ENCODE data around the gene NAV3.

The NAV3 gene

DNA sequence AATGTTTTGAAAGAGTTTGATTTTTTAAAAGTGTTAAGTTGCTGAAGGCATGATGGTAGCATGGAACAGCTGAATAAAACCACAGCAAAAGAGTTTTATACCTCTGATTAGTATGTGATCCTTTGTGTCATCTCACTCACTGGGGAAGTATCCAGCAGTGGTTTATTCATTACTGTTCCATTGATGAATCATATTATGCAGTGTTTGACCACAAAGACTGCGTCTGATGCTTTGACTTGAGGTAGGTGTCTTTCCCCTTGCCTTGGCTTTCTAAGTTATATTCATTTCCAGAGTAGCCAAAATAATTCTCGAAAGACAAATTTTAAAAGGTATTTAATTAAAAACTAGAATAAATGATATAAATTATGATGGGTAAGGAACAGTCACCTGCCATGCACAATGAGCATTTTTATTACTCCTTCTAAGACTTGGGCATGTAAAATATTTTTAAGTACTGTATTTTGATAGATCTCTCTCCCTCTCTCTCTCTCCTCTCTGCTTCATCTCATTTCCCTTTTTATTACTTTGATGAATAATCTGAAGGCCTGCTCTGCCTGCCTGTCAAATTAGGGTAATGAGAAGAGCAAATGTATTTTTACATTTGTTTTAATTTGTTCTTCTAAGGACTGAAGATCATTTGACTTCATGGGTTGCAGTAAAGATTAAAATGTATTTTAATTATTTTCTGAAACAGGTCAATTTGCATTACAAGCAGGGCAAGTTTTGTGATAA is 164.9 kb downstream of the NAV3 start:
- Histone ChIP-seq H3K4ac (ENCODE audit: low read depth, low read length) (no peak overlapping the region), H4K8ac (ENCODE audit: low read depth, low read length) (no peak overlapping the region), H3K4me3 (ENCODE audit: low read length) (no peak overlapping the region), H3K9ac (ENCODE audit: low read length) (no peak overlapping the region), H3K36me3 (ENCODE audit: control insufficient read depth, insufficient read depth, low read length) (no peaks in the 10 kb centered on the region), H3K18ac (ENCODE audit: low read length) (no peak overlapping the region), H2BK15ac (replicated peaks; ENCODE audit: low read depth) (no peak overlapping the region), H3K23ac (ENCODE audit: low read length) (no peak overlapping the region), H3K4me2 (ENCODE audit: low read length) (no peak overlapping the region), H3K79me2 (ENCODE audit: control insufficient read depth, insufficient read depth, low read length) (no peaks in the 10 kb centered on the region), H2AK5ac (ENCODE audit: low read length) (no peak overlapping the region), H3K56ac (ENCODE audit: low read length) (no peak overlapping the region), H3K79me1 (ENCODE audit: low read length) (no peaks in the 10 kb centered on the region), H3K27me3 (ENCODE audit: insufficient read depth, low read length, poor library complexity) (no peaks in the 10 kb centered on the region), H3K4me1 (ENCODE audit: control insufficient read depth, low read depth, low read length) (no peaks in the 10 kb centered on the region), H4K5ac (ENCODE audit: low read length) (no peak overlapping the region), H2BK5ac (ENCODE audit: low read length) (no peak overlapping the region), H2BK120ac (ENCODE audit: low read depth, low read length) (no peak overlapping the region), H3K27ac (ENCODE audit: low read depth, low read length) (no peak overlapping the region)
- no CpG with 5 or more reads among the region's 2 CpGs for WGBS (ENCODE audit: extremely low coverage, insufficient coverage, low lambda C conversion rate)
- DNase-seq = no peak

DNA sequence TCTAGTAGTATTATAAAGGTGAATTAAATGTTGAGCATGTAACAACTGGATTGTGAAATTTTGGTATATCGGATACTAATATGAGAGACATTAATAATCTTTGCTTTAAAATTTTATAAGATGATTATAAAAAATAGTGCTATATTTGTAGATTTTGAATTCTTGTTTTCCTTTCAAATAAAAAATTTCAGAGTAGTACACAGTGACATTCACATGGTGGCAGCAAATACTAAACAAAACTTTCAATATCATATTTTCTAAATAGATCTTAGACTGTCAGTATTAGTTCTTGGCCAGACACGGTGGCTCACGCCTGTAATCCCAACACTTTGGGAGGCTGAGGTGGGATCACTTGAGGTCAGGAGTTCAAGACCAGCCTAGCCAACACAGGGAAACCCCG is 166.0 kb downstream of the NAV3 start:
- H3K4me2 ChIP-seq (ENCODE audit: low read length) = no peak overlapping the region
- H3K27me3 ChIP-seq (ENCODE audit: insufficient read depth, low read length, poor library complexity) = no peaks in the 10 kb centered on the region
- no peaks in the 10 kb centered on the region for H3K36me3 ChIP-seq (ENCODE audit: control insufficient read depth, insufficient read depth, low read length)
- H3K79me1 ChIP-seq (ENCODE audit: low read length) = no peaks in the 10 kb centered on the region
- H3K56ac ChIP-seq (ENCODE audit: low read length) = no peak overlapping the region
- H3K4me1 ChIP-seq (ENCODE audit: control insufficient read depth, low read depth, low read length) = no peaks in the 10 kb centered on the region
- H3K4ac ChIP-seq (ENCODE audit: low read depth, low read length) = no peak overlapping the region
- H3K18ac ChIP-seq (ENCODE audit: low read length) = no peak overlapping the region
- H3K9ac ChIP-seq (ENCODE audit: low read length) = no peak overlapping the region
- no peak overlapping the region for H3K27ac ChIP-seq (ENCODE audit: low read depth, low read length)
- H2BK120ac ChIP-seq (ENCODE audit: low read depth, low read length) = no peak overlapping the region
- H3K4me3 ChIP-seq (ENCODE audit: low read length) = no peak overlapping the region
- H4K5ac ChIP-seq (ENCODE audit: low read length) = no peak overlapping the region
- WGBS (ENCODE audit: extremely low coverage, insufficient coverage, low lambda C conversion rate) = 64% methylated on average over 1 of the region's 4 CpGs
- H4K8ac ChIP-seq (ENCODE audit: low read depth, low read length) = no peak overlapping the region
- no peak for DNase-seq
- no peak overlapping the region for H2BK5ac ChIP-seq (ENCODE audit: low read length)
- no peak overlapping the region for H2BK15ac ChIP-seq (replicated peaks; ENCODE audit: low read depth)
- no peak overlapping the region for H2AK5ac ChIP-seq (ENCODE audit: low read length)
- H3K79me2 ChIP-seq (ENCODE audit: control insufficient read depth, insufficient read depth, low read length) = no peaks in the 10 kb centered on the region
- H3K23ac ChIP-seq (ENCODE audit: low read length) = no peak overlapping the region

DNA sequence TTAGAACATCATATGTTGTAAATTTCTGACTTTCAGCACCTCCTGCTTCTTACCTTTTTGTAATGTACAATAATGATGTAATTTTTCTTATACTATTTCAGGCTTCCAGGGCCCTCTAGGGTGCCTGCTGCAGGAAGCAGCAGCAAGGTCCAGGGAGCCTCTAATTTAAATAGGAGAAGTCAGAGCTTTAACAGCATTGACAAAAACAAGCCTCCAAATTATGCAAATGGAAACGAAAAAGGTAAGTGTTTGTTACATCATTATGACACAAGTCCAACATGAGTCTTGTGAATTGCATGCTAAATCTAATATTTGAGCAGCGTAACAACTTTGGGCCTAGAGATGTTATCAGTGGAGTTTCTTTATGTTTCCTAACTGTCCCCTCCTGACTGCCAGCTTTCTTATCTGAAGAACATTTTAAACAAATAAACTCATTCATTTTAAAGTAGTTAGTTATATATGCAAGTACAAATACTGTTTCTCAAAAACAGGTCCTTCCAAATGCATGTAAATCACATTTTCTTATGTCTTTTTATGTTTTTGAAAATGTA is 167.6 kb downstream of the NAV3 start:
- H3K4me3 ChIP-seq (ENCODE audit: low read length) = no peak overlapping the region
- no peaks in the 10 kb centered on the region for H3K79me2 ChIP-seq (ENCODE audit: control insufficient read depth, insufficient read depth, low read length)
- no peaks in the 10 kb centered on the region for H3K4me1 ChIP-seq (ENCODE audit: control insufficient read depth, low read depth, low read length)
- no peaks in the 10 kb centered on the region for H3K27me3 ChIP-seq (ENCODE audit: insufficient read depth, low read length, poor library complexity)
- no peak overlapping the region for H4K8ac ChIP-seq (ENCODE audit: low read depth, low read length)
- H3K4ac ChIP-seq (ENCODE audit: low read depth, low read length) = no peak overlapping the region
- H4K5ac ChIP-seq (ENCODE audit: low read length) = no peak overlapping the region
- no peak overlapping the region for H3K4me2 ChIP-seq (ENCODE audit: low read length)
- no CpG with 5 or more reads among the region's 2 CpGs for WGBS (ENCODE audit: extremely low coverage, insufficient coverage, low lambda C conversion rate)
- no peak overlapping the region for H2BK120ac ChIP-seq (ENCODE audit: low read depth, low read length)
- H2BK5ac ChIP-seq (ENCODE audit: low read length) = no peak overlapping the region
- no peaks in the 10 kb centered on the region for H3K36me3 ChIP-seq (ENCODE audit: control insufficient read depth, insufficient read depth, low read length)
- DNase-seq = no peak
- no peak overlapping the region for H3K27ac ChIP-seq (ENCODE audit: low read depth, low read length)
- H3K56ac ChIP-seq (ENCODE audit: low read length) = no peak overlapping the region
- H3K79me1 ChIP-seq (ENCODE audit: low read length) = no peaks in the 10 kb centered on the region
- no peak overlapping the region for H3K18ac ChIP-seq (ENCODE audit: low read length)
- H3K23ac ChIP-seq (ENCODE audit: low read length) = no peak overlapping the region
- no peak overlapping the region for H2AK5ac ChIP-seq (ENCODE audit: low read length)
- H3K9ac ChIP-seq (ENCODE audit: low read length) = no peak overlapping the region
- H2BK15ac ChIP-seq (replicated peaks; ENCODE audit: low read depth) = no peak overlapping the region

DNA sequence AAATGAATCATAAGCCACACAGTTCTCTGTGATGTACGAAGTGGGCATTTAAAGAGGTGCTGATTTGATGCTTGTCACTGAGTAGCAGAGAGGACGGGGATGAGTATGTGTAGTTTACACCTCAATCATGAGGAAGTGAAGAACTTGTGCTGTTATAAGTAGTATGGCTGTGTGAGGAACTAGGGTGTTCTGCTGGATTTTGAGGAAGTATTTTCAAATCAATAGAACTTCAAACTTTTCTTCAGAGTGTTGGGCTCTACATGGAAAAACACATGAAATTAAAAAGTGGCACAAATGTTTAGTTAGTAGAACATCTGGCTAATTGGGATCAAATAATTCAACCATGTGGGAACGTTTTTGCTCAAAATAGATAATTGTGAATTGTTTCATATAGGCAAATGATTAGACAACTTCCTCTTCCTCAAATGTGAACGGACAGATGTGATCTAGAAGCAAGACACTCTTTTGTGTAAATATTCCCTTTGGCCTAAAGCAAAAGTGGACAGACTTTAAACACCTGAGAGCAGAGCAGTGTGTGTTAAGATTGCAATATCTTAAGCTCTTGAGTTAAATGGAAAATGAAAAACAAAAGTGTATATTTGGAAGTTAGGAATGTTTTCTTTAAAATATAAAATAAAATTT is 168.5 kb downstream of the NAV3 start:
- Histone ChIP-seq H2BK15ac (replicated peaks; ENCODE audit: low read depth) (no peak overlapping the region), H3K18ac (ENCODE audit: low read length) (no peak overlapping the region), H3K36me3 (ENCODE audit: control insufficient read depth, insufficient read depth, low read length) (no peaks in the 10 kb centered on the region), H4K8ac (ENCODE audit: low read depth, low read length) (no peak overlapping the region), H3K79me1 (ENCODE audit: low read length) (no peaks in the 10 kb centered on the region), H3K4ac (ENCODE audit: low read depth, low read length) (no peak overlapping the region), H2BK120ac (ENCODE audit: low read depth, low read length) (no peak overlapping the region), H3K4me2 (ENCODE audit: low read length) (no peak overlapping the region), H3K9ac (ENCODE audit: low read length) (no peak overlapping the region), H3K27me3 (ENCODE audit: insufficient read depth, low read length, poor library complexity) (no peaks in the 10 kb centered on the region), H3K79me2 (ENCODE audit: control insufficient read depth, insufficient read depth, low read length) (no peaks in the 10 kb centered on the region), H3K4me3 (ENCODE audit: low read length) (no peak overlapping the region), H2BK5ac (ENCODE audit: low read length) (no peak overlapping the region), H3K56ac (ENCODE audit: low read length) (no peak overlapping the region), H4K5ac (ENCODE audit: low read length) (no peak overlapping the region), H2AK5ac (ENCODE audit: low read length) (no peak overlapping the region), H3K4me1 (ENCODE audit: control insufficient read depth, low read depth, low read length) (no peaks in the 10 kb centered on the region), H3K23ac (ENCODE audit: low read length) (no peak overlapping the region), H3K27ac (ENCODE audit: low read depth, low read length) (no peak overlapping the region)
- no peak for DNase-seq
- WGBS (ENCODE audit: extremely low coverage, insufficient coverage, low lambda C conversion rate) = no CpG with 5 or more reads among the region's 4 CpGs

DNA sequence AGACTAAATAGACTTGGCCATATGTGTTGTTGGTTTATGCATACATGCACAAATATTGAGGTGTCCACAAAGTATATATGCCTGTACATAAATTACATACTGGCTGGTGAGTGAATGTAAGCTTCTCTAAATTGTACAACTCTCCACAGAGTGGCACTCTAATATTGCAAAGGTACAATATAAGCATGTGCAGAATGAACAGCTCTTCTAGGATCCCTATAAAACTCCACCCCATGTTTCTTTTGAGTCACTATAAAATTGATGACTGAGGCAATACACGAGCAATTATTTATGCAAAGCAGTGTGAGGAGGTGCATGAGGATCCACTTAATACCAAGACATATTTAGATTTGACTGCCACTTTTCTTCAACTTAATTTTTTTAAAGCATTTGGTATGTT is 172.2 kb downstream of the NAV3 start:
- Histone ChIP-seq H3K4me2 (ENCODE audit: low read length) (no peak overlapping the region), H2BK120ac (ENCODE audit: low read depth, low read length) (no peak overlapping the region), H3K79me1 (ENCODE audit: low read length) (no peaks in the 10 kb centered on the region), H4K5ac (ENCODE audit: low read length) (no peak overlapping the region), H3K79me2 (ENCODE audit: control insufficient read depth, insufficient read depth, low read length) (no peaks in the 10 kb centered on the region), H3K27me3 (ENCODE audit: insufficient read depth, low read length, poor library complexity) (no peaks in the 10 kb centered on the region), H3K27ac (ENCODE audit: low read depth, low read length) (no peak overlapping the region), H3K4ac (ENCODE audit: low read depth, low read length) (no peak overlapping the region), H3K36me3 (ENCODE audit: control insufficient read depth, insufficient read depth, low read length) (no peaks in the 10 kb centered on the region), H2BK15ac (replicated peaks; ENCODE audit: low read depth) (no peak overlapping the region), H4K8ac (ENCODE audit: low read depth, low read length) (no peak overlapping the region), H3K56ac (ENCODE audit: low read length) (no peak overlapping the region), H3K4me3 (ENCODE audit: low read length) (no peak overlapping the region), H3K18ac (ENCODE audit: low read length) (no peak overlapping the region), H2AK5ac (ENCODE audit: low read length) (no peak overlapping the region), H3K23ac (ENCODE audit: low read length) (no peak overlapping the region), H3K4me1 (ENCODE audit: control insufficient read depth, low read depth, low read length) (no peaks in the 10 kb centered on the region), H3K9ac (ENCODE audit: low read length) (no peak overlapping the region), H2BK5ac (ENCODE audit: low read length) (no peak overlapping the region)
- DNase-seq = no peak
- no CpG with 5 or more reads among the region's 1 CpG for WGBS (ENCODE audit: extremely low coverage, insufficient coverage, low lambda C conversion rate)

All from mesendoderm (in vitro differentiated cells).